HG02623 (cell line): ENCODE measurements around the gene IFRD2.
"Not testable (repeated sequence)": the region's sequence is repeated elsewhere in the genome, so short reads cannot be mapped to it uniquely, and the experiment has no call there.

Experiments used
- ATAC-seq: cut with Tn5 transposase; IDR thresholded peaks from one replicate; pipeline ENCODE4 v1.9.1; 2021; ENCODE audit warnings: moderate library complexity; ENCODE audit not compliant: unreplicated experiment

IFRD2 gene

DNA sequence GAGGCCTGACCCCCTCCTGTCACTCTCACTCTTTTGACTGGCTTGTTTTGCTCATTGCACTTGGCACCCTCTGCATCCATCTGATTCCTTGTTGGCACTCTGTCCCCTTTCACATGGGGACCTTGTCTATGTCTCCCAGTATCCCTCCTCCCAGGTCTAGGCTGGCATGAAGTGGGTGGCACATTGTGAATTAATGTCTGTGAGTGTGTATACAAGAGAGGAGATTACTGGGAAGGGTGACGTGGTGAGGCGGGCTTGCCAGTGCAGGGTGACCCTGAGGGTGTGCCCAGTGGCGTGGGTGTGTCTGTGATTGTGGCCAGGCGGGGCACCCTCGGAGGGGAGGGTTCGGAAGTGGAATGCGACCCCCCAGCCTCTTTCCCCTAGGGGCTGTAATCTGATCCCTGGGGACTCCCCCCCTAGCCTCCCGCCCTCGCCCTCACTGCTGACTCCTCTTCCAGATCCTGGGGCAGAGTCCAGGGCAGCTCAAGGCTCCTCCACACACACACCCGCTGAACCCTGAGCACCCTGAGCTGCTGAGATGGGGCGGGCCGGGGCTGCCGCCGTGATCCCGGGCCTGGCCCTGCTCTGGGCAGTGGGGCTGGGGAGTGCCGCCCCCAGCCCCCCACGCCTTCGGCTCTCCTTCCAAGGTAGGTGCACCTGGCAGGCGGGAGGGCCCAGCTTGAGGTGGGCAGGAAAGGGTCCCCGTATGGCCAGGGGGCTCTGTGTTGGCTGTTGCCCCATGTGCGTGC is 23.4 kb downstream of the IFRD2 start, which contains the start of gene SEMA3B:
Gene SEMA3B, plus strand, starts transcription at position 445 of the 749 bp plus-strand sequence. Its CDS starts 94 bp downstream, at position 539.
- ATAC-seq: no peak

GRCh38 chr3:50268276-50268675 is 24.0 kb downstream of the IFRD2 start:
- no peak for ATAC-seq

GRCh38 chr3:50267280-50267913 is 24.8 kb downstream of the IFRD2 start:
- no peak for ATAC-seq

GRCh38 chr3:50266836-50267235 is 25.4 kb downstream of the IFRD2 start:
- ATAC-seq: no peak

DNA sequence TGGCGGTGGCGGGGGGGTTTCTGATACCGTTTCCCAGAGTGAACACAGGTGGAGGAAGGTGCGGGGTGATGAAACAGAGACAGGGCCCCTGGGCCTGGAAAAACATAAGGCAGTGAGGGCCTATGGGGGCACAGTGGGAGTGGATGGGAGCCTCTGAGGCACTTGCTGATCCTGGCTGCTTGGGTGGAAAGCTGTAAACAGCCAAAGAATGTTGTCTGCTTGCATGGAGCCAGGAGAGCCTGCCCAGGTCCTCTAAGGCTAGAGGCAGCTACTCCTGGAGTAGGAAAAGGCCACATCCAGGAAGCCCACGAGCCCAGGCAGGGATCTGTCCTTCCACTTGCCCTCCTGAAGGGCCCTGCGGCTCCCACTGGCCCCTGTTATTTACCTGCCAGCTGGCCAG is 26.2 kb downstream of the IFRD2 start:
- no peak for ATAC-seq

- ATAC-seq: no peak
Observed at GRCh38 chr3:50265571-50265970, 26.7 kb downstream of the IFRD2 start.

DNA sequence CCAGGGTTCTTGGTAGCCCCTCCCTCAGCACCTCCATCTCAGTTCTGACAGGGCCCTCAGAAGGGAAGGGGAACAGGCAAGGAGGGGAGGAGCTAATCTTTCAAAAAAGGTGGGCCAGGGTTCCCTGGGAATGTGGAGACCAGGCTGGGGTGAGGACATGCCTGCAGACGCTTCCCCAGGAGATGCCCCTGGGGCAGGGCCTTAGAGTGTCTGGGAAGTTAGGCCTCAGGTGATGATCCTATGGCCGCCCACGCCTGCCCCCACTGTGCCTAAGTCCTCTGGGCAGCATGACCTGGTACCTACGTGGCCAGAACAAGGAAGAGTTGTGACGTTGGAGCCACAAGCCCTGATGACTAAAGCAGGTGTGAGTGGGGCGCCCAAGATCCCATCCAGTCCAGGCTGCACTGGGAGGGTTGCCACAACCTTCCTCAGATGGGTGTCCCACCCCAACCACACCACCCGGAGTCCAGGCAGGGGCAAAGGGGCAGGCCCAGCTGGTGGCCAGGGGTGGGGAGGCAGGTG is 27.2 kb downstream of the IFRD2 start:
- ATAC-seq: no peak

- no peak for ATAC-seq
Observed at GRCh38 chr3:50264383-50264963, 27.8 kb downstream of the IFRD2 start.

DNA sequence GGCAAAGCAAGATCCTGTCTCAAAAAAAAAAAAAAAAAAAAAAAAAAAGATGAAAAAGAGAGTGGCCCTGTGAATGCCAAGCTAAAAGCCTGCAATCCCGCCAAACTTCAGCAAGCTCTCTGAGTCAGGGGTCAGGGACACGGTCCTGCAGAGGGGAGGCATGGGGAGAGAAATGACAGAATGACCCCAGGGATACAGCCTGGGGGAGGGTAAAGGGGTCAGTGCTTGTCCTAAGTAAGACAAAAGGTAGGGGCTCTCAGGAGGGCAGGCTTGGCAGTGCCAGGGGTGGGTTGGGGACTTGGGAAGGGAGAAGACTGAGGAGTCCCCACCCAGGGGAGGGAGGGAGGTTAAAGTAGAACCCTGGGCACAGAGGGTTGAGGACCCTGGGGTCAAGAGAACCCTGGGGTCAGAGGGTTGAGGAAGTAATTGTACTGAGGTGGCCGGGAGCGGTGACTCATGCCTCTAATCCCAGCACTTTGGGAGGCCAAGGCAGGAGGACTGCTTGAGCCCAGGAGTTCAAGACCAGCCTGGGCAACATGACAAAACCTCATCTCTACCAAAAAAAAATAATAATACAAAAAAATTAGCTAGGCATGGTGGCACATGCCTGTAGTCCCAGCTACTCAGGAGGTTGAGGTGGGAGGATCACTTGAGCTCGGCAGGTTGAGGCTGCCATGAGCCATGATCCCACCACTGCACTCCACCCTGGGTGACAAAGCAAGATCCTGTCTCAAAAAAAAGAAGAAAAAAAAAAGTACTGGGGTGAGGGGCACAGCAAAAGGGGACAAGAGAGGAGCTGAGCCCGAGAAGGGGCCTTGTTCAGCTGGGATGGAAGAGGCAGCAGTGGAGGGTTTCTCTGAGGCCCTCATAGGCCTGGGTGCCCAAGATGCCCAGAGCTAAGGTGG is 28.5 kb downstream of the IFRD2 start:
- no peak for ATAC-seq

DNA sequence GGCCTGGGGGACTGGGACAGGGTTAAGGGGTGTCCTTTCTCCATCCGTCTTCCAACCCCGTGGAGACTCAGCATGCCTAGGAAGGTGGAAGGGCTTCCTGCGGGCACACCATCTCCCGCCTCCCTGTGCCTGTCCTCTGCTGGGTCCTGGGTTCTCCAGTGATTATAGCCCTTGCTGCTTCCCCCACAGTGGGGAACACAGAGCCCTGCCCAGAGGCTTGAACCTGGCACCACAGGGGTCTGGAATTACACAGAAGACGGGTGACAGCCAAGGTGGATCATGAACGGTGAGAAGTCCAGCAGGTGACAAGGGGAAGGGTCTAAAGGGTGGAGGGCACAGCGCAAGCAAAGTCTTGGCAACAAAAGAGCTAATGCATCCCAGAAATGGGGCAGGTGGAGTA is 29.5 kb downstream of the IFRD2 start:
- no peak for ATAC-seq

- ATAC-seq: not testable (repeated sequence)
Observed at GRCh38 chr3:50262200-50262599, 30.0 kb downstream of the IFRD2 start.

DNA sequence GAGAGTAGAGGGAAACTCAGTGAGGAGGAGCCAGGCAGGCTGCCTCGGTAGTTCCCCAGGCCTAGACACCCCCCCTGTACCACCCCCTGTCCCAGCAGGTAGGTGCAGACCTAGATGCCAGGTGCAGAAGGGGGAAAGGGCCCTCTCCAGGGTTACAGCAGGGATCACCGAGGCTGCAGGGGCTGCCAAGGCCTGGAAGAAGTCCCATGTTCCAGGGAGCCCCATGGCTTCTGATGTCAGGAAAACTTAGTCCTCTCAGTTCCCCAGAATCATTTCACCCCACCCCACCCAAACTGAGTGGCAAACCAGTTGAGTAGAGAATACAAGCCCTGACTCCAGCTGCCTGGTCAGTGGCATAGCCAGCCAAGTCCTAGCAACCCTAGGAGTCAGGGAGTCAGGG is 30.7 kb downstream of the IFRD2 start:
- ATAC-seq: no peak

DNA sequence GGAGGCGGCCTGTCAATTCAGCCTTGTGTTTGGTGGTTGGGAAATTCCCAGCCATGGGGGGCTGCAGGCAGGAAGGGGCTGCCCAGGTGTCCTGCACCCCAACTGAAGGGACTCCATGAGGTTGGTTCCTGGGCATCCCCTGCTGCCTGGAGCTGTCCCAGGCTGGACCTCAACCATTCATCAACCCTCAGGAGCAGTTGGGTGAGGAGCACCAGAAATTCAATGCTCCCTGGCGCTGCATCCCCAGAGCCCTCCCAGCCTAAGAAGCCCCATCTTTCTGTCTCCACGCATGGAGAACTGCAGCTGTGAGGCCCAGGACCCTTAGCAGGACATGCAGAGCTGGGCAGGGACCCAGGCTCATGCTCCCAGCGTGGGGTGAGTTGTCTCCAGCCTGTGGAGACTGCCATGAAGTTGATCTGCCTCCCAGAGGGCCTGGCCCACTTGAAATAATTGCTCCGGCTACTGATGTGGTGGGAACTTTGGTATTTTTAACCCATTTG is 31.2 kb downstream of the IFRD2 start:
- no peak for ATAC-seq

DNA sequence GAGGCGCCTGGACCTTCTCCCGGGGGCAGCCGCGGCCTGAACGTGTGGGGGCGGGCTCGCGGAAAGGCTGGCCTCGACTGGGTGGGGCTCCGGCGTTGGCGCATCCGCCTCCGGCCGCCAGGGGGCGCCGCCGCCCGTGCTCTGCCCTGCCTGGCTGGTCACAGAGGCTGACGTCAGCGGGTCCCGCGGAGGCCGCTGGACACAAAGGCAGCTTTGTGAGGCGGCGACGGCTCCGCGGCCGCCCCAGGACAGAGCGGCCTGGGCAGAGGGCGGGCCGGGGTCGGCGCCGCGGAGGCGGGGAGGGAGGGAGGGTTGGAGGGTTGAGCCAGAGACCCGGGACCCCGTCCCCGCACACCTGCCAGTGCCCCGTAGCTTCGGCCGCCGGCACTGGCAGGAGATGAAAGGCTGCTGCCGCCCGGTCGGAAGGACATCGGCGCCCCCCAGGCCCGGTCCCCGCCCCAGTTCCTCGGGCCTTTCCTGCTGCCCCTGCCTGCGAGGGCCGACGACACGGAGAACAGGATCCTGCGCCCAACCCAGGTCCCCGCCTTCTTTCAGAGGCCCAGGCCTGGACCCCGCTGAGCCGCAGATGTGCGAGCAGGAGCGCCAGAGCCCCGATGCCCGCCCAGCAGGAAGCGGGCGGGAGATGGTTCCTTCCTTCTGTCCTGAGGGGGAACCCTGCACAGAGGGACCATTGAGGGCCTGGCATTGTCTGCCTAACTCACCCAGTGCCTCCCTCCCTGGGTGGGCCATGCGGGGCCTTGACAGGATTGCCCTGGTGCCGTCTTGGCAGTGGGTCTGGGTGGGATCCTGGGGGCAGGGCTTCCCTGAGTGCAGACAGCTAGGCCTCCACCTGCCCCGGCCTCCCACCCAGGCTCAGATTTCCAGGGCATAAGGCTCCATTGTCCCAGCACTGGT is 31.9 kb downstream of the IFRD2 start:
- ATAC-seq: peak; percentile 88

- ATAC-seq: peak; percentile 10
Observed at GRCh38 chr3:50259432-50260026, 32.7 kb downstream of the IFRD2 start.

DNA sequence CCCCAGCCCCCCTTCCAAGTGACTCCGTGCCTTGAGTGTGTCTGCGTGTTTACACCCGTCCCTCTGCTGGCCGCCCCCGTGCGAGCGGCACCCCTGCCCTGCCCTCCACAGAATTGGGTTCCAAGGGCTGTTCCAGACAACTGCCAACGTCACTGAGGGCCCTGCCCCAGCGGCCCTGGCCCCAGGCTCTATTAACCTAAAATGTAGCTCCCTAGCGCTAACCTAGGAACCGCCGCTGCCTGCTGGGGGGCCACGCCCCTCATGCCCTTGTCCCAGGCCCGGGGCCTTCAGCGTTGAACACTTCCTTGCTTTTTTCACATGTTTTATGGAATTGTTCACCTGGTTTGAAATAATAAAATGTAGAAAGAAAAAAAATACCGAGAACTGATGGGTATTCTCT is 33.2 kb downstream of the IFRD2 start:
- no peak for ATAC-seq

DNA sequence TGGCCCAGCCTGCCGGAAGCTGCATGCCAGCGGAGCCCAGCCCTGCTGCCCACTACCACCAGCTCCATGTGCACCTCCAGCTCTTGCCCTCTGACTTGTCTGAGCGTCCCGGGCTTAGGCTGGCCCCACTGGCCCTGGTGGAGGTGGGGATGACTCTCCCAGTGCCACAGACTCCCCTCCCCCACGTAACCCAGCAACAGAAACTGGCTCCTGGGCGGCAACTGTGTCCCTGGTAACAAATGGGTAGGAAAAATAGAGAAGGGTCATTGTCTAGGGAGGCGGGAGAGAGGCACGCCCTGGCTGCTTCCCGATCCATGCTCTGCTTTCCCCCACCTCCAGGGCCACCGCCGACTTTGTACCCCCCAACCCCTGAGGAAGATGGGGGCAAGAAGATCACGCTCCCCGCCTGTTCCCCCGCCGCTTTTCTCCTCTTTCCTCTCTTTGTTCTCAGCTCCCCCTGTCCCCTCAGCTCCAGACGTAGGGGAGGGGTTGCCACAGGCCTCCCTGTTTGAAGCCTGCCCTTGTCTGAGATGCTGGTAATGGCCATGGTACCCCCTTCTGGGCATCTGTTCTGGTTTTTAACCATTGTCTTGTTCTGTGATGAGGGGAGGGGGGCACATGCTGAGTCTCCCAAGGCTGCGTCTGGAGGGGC is 34.1 kb downstream of the IFRD2 start:
- no peak for ATAC-seq

GRCh38 chr3:50256978-50257890 is 35.0 kb downstream of the IFRD2 start:
- no peak for ATAC-seq
